Measurements from ENCODE around the gene SPATS2L.

GRCh38 chr2:200443376-200443775 lies 136.9 kb downstream of the SPATS2L start:
- TF ChIP-seq EZH2phosphoT487 (IDR thresholded peaks at IDR 0.05; ENCODE audit: borderline replicate concordance, low read length) (no peak), CTCF (conservative IDR thresholded peaks at IDR 0.05; ENCODE audit: low read depth, low read length) (no peak)
